Right hindlimb (tissue), 1 donor: Measurements from ENCODE around the gene MROH9.

ENCODE experiments used
- DNase-seq: peaks from one replicate; pipeline ENCODE4 v3.0.0-alpha.2; 2018

The MROH9 gene

GRCh38 chr1:171084870-171085269, 149.5 kb downstream of the MROH9 start:
- DNase-seq, result no peak

DNA sequence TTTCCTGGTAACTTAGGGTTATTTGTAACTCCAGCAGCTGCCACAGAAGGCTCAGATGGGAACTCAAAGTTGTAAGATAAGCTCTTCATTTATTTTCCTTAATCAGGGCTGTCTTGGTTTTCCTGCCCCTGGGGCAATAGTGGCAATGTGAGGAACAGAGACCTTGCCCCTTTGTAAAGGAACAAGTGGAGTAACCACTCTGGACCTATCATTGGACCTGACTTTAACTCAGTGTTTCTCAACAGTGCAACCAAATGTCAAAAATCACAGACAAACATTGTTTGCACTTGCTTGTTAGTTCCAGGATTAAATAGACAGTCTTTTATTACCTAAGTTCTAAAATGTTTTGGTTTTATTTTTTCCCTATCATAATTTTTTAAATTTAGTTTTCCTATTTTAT, 152.6 kb downstream of the MROH9 start:
- no peak for DNase-seq

- no peak for DNase-seq
Observed at GRCh38 chr1:171090604-171091003, 155.3 kb downstream of the MROH9 start, which contains the start of gene FMO3. Gene FMO3 (plus strand): TSS chr1:171090905. CDS start chr1:171092659, 1,754 bp downstream.

DNA sequence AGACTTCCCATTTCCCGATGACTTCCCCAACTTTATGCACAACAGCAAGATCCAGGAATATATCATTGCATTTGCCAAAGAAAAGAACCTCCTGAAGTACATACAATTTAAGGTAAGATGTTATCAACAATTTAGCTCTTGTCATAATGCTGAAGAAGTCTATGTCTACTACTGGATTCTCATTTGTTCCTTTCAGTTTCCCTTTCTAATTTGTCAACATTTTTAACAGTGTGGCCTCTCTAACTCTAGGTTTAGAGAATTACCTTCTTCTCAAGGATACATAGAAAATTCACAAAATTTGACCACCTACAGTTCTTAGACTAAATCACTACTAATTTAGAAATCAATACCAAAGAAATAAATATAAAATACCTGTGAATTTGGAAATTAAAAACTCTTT, 168.5 kb downstream of the MROH9 start:
- no peak for DNase-seq

- no peak for DNase-seq
Observed at GRCh38 chr1:171107262-171107940, 172.1 kb downstream of the MROH9 start.

- no peak for DNase-seq
Observed at GRCh38 chr1:171107969-171108368, 172.6 kb downstream of the MROH9 start.

- DNase-seq, result no peak
Observed at GRCh38 chr1:171109966-171110365, 174.6 kb downstream of the MROH9 start.

DNA sequence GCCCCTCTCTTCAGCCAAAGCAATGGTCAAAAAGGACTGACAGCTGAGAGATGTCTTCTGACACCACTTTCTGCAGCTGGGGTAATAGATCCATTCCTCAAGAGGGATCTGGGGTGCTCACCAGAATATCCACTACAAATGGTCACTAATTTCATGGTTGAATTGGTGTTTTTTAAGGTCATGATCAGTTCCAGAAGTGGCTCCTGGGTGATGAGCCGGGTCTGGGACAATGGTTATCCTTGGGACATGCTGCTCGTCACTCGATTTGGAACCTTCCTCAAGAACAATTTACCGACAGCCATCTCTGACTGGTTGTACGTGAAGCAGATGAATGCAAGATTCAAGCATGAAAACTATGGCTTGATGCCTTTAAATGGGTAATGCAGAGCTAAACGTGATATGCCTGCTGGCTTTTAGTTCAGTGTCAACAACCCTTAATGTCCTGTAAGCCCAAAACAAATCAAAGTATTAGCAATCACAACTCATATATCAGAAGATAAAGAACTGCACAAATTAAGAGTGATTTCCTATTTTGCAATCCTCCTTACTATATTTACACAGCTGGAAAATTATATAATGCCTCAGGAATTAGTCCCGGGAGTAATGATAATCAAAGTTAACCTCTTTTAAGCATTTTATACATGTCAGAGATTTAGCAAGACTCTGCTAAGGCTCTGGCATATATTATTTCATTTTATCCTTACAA, 175.4 kb downstream of the MROH9 start:
- no peak for DNase-seq

GRCh38 chr1:171112119-171112518, 176.8 kb downstream of the MROH9 start:
- DNase-seq, result no peak

- no peak for DNase-seq
Observed at GRCh38 chr1:171113382-171113781, 178.0 kb downstream of the MROH9 start.
